GM19351 (cell line): Measurements from ENCODE around the gene AGL.
"Not testable (repeated sequence)": the region's sequence is repeated elsewhere in the genome, so short reads cannot be mapped to it uniquely, and the experiment has no call there.

Experiments used
- ATAC-seq: cut with Tn5 transposase; IDR thresholded peaks from one replicate; pipeline ENCODE4 v1.9.1; 2021; ENCODE audit warnings: mild to moderate bottlenecking, moderate library complexity; ENCODE audit not compliant: unreplicated experiment

Gene AGL

DNA sequence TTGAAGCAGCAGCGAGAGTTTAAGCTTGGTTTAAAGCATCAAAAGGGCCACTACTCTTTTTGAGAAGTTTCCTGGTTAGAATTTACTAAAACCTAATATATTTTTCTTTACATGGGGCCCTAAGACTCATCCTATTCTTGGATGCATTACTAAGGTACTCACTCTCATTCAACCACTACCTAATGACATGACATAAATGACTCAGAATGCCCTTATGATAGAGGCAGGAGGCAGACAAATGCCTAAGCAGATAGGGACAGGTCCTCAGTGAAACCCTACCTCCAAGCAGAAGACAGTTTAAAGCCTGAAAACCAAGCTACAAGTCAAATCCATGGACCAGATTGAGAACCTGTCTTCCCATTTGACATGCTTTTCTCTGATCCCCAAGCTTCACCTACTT, 85.4 kb downstream of the AGL start:
- no peak for ATAC-seq

DNA sequence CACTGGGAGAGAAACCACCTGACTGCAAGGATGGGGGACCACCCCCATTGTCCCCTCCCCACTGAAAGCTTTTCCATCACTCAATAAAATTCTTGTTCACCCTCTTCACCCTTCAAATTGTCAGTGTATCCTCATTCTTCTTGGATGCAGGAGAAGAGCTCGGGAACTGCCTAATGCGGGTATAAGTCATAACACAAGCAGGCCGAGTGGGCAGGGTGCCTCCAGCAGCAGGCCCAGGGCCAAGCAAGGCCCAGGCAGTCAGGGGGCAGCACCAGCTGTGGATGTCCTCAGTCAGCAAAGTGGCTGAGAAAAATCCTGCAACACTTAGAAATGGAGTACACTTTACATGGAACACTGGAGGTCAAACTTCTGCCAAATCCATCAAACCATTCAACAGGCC, 85.9 kb downstream of the AGL start:
- no peak for ATAC-seq

DNA sequence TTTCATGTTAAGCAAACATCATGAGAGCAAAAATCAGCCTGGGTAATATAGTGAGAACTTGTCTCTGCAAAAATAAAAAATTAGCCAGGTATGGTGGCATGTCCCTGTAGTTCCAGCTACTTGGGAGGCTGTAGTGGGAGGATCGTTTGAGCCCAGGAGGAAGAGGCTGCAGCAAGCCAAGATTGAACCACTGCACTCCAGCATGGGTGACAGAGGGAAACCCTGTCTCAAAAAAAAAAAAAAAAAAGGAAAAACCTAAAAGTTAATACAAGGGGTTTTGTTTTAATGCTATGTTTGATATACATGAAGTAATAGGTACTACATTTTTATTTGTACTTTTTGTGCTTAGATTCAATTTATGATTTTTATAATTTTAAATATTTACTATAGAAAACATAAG, 92.6 kb downstream of the AGL start:
- no peak for ATAC-seq

DNA sequence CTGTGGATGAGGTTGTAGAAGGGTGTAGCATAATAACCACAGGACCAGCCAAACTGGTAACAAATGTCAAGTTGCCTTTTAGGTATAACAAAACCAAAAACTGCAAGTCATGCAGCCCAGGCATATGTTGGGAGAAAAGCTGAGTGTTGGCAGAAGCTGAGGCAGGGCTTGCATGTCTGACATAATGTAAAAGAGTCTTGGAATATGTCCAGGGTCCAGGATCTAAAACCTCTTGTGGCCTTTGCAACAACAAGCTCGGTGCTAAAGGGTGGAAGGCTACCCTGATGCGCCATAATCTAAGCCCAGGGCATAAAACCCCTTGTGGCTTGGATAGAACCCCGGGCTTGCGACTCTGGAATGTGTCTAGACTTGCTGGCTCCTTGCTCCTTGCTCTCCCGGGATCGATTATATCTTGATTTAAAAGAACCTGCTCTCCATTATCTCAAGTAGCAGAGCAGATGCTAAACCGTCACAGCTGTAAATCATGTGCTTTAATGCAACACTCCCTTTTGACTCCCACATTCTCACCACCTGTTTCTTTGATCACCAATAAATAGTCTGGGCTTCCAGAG, 93.1 kb downstream of the AGL start:
- ATAC-seq: no peak

DNA sequence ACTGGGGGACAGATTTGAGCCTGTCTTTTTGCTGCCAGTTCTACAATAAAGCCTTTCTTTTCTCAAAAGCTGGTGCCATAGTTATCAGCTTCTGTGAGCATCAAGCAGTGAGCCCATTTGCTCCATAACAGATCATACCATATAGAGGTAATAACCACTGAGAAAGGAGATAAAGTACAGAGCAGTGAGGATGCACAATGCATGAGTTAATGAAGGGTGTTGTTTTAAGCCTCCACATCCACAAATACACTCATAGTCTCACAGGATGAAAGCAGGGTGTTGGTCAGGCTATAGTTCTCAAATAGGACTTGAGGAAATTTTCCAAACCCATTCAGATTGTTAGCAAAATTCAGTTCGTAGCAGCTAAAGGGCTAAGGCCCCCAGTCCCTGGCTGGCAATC, 94.0 kb downstream of the AGL start:
- no peak for ATAC-seq

DNA sequence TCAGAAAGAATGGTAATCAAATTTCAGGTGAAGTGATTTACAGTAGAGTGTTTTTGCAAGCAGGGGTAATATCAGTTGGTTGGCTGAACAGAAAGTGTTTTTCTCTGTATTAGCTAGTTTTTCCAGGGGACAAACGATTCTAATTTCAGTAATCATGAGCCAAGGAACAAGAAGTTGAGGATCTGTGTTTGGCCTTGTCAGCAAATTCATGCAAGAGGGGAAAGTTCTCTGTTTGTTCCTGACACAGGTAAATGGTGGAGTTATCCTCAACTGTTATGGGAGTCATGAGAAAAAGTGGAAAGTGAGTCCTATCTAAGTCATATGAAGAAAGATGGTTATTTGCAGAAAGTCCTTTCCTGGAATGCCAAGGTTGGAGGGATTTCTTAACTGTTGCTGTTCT, 95.0 kb downstream of the AGL start:
- no peak for ATAC-seq

DNA sequence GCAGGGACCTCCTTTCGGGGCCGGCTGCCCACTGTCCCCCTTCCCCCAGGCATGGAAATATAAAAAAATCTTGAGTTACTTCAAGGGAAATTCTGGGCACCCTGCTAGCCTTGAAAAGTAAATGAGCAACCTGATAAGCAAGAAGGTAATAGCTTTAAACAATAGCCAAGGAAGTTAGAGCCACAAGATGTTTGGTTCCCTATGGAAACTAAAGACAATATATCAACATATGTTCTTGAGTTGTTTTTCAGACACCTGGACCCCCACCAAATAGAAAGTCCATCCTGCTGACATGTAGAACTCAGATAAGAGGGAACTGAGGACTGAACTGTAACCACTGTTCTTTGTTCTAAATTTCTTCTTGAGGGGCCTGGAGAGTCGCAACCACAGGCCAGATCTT, 100.3 kb downstream of the AGL start:
- ATAC-seq: no peak

DNA sequence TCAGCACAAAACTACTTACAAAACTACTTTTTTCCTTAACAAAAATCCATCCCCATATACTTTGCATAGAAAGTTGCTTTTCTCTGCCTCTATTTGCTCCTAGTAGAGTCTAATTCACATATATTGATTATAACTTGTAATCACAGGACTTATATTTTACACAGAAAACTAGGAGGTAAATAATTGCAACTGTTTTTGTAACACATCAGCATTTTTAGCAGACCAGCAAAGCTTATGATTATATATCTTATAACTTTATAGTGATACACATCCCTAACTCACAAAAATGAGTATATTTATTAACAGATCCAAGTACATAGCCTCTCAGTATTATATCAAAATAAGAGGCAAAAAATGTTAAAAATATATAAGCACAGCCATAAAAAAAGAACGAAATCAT, 102.4 kb downstream of the AGL start:
- ATAC-seq: no peak

DNA sequence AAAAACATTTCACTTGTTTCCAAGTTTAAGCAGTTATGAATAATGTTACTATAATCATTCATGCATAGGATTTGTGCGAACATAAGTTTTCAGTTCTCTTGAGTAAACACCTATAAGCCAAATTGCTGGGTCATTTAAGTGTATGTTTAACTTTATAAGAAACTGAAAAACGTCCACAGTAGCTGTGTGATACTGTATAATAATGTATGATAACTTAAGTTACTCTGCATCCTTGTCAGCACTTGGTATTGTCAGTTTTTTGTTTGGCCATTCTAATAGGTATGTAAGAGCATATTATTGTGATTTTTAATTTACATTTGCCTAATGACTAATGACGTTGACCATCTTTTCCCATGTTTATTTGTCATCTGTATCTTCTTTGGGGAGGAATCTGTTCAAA, 105.2 kb downstream of the AGL start:
- ATAC-seq: no peak

DNA sequence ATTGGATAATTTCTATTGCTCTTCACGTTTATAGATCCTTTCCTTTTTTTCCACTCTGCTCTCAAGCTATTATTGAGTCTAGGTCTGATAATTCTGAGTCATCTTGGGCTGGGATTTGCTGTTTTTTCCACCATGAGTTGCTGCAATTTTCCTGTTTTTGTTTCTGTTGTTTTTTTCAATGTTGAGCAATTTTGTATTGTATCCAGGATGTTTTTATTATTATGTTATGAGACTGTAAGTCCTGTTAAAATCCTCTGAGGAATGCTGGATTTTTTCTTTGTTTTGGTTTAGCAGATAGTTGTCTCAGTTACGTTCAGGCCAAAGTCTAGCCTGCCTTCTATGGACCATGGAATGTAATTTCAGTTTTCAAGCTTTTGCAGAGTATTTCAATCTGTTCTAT, 106.6 kb downstream of the AGL start:
- ATAC-seq: no peak

DNA sequence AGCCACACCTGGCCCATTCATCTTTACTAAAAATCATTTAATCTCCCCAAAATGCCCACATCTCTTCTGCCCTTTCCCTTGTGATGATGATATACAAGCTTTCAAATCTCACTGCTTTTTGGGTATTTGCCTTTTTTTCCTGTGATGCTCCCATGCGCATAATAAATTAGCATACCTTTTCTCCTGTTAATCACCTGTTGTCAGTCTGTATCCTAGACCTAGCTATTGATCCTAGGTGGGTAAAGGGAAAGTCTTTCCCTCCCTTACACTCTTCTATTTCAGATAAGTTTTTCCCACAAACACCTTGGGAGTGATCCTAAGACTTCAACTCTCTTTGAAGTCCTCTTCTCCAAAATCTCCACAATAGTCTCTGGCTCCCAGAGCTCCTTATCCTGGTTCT, 107.7 kb downstream of the AGL start:
- ATAC-seq: no peak

DNA sequence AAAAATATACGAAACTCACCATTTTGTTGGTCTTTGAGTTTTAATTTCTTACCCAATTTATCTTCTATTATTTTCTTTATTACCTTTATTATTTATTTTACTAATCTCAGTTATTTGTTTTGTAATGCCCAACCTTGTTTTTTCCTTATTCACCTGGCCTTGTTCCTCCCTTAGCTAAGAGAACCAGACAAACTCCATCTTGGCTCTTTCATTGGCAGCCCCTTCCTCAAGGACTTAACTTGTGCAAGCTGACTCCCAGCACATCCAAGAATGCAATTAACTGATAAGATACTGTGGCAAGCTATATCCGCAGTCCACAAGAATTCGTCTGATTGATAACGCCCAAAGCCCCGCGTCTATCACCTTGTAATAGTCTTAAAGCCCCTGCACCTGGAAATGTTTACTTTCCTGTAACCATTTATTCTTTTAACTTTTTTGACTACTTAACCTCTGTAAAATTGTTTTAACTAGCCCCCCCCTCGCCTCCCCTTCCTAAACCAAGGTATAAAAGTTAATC, 109.1 kb downstream of the AGL start:
- ATAC-seq: not testable (repeated sequence)

DNA sequence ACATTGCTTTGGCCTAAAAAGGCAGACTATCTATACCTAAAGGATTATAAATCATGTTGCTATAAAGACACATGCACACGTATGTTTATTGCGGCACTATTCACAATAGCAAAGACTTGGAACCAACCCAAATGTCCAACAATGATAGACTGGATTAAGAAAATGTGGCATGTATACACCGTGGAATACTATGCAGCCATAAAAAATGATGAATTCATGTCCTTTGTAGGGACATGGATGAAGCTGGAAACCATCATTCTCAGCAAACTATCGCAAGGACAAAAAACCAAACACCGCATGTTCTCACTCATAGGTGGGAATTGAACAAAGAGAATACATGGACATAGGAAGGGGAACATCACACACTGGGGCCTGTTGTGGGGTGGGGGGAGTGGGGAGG, 110.1 kb downstream of the AGL start:
- ATAC-seq: not testable (repeated sequence)

DNA sequence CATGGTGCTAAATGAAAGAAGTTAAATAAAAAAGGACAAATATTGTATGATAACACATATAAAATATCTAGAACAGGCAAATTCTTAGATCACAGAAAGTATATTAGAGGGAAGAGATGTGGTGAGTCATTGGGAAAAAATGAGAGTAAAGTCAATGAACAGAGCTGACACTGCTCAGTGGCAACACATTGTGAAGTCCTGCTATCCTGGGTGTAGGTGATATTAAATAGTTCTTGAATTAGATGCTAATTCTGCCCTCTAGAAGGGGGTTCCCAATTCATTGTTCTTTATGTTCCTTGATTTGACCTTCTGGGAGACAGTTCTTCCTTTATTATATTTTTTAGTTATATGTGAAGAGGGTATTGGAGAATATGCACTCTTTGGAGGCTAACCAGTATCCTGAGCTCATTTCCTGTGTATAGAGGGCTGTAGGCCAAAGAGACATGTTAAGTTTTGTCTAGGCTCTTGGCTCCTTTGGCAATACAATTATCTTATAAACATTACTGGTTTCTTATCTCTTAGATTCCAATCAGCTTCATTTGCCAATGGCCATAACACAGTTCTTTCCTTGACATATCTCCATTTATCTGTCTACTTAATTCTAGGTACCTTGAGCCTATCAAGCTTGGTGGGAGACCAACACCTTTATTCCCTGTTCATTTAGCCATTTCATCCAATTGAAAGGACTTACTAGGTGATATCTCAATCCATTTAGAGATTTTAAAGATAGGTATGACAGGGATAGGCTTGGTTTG, 113.1 kb downstream of the AGL start:
- ATAC-seq: no peak

DNA sequence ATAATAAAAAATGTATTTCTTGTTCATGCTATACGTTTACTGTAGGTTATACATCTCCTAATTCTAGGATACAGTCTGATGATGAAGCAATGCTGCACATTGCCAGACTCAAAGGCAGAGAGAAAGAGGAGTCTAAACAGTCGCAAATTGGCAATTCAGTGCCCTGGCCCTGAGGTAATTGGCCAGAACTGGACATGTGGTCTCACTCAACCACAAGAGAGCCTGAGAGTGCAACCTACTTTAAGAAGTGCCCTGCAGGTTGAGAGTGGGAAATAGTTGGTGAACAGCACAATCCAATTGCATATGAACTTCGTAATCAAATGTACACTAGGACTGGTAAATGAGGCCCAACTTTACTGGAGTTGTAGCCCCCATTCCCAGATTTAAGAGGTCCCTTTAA, 114.6 kb downstream of the AGL start:
- no peak for ATAC-seq

DNA sequence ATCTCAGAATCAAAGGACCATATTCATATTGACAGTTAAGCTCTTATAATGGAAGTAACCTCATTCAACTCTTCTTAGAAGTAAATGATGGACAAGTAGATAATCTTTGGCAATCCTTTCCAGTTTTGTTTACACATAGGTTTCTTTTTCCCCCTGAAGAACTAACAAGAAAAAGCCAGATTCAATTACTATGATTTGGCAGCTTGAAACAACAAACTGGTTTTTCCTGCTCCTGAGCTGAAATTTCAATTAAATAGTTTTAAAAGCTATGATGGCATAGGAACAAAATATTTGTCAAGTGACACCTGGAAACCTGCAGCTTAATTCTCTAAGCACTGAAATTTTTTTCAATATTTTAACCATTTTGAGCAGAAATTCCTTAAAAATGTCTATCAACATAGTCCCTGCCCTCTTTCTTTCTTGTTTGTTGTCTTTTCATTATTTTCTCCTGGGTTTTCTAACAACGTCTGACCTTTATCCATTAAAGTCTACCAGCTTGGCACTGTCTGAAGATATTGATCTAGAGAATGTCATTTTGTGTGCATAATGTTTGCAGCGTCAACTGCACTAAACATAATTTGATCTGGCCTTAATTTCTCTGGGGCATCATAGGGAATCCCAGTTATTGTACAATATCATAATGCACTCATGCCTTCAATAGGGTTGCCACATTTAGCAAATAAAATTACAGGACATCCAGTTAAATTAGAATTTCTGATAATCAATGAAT, 115.7 kb downstream of the AGL start:
- no peak for ATAC-seq

DNA sequence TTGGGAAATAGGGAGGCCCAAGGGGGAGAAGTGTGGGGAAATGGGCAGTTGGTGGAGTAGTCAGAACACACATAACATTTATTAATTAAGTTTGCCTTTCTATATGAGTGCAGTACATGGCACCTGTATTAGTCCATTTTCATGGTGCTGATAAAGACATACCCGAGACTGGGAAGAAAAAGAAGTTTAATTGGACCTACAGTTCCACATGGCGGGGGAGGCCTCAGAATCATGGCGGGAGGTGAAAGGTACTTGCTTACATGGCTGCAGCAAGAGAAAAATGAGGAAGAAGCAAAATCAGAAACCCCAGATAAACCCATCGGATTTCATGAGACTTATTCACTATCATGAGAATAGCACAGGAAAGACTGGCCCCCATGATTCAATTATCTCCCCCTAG, 118.1 kb downstream of the AGL start:
- no peak for ATAC-seq

DNA sequence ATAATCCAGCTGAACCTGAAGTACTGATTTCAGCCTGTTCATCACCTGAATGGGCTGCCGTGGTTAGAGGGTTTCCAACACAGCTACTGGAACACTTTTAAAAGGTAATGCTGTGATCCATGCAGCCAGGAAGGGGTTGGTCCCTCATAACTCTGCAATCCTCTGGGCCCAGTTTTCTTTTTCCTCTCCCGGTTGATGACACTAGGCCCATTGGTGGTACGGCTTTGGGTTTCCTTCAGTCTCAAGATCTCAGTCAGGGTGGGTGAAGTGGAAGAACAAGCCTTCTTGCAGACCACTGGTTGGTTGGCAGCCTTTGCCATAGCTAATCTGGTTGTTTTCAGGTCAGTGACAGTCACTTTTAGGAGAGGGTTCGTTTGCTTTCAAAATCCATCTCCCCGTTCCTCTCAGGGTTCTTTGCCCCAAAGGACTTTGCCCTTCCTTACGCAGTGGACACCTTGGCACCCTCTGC, 119.1 kb downstream of the AGL start:
- peak; percentile 21 for ATAC-seq

DNA sequence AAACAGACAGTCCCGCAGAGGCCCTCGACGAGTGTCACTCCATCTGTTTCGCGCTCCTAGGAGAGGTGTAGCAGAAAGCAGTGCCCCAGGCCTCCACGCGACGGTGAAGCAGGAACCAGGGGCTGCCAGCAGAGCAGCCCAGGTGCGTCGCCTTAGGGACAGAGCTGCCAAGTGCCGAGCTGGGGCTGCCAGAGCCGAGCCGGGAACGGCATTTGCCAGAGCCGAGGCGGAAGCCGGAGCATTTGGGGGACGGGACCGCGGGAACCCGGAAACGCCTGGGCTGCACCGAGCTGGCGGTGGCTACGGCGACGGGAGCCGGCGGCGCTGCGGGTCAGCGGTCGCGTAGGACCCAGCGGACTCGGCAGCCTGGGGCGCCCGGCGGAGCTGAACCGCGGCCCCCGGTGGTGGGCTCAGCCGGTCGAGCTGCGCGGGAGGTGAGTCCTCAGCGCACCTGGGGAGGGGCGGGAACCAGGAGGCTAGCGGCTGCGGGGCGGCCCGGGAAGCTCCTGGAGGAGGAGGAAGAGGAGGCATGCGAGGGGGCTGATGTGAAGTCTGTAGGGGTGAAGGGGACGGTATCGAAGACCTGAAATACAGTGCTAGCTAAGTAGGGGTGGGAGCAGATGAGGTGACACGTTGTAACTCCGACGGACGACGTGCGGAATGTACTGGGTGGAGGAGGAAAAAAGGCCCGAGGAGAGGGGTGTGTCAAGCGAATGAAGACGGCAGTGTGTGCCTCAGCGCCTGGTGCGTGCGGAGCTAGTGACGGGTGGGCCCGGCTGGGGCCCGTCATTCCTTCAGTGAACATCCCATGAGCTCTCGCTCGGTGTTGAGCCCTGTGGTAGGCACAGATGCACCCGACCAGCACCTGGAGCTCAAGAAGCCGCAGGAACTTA, 119.8 kb downstream of the AGL start, which contains the start of gene SLC35A3:
Gene SLC35A3, plus strand, starts transcription at position 268 of the 893 bp plus-strand sequence. CDS start 23,559 bp downstream, outside the sequence.
- peak; percentile 85 for ATAC-seq

DNA sequence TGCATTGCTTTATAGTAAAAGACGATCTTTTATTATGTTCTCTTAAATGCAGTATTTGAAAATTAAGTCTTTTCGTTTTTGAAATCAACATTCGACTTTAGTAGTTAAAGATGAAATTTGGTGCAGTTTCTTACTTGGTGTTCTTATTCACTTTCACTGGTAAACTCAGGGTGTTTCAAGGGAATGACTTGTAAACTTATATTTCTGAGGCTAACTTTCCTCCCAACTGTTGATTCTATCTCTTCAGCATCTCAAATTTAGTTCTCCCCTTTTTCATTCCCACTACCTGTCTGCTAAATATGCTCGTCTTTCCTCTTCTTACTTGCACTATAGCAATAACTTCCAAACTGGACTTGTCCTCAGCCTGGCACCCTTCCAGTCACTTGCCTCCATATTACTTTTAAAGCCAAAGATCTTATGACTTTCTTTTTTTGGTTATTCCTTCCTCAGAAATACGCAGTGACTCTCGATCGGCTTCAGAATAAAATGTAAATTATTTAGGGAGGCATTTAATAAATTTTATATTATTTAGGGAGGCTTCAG, 120.6 kb downstream of the AGL start:
- ATAC-seq: no peak
